SK-N-SH (cell line): ENCODE data around the gene DGKH. TPM values are rescaled to one million over a fixed set of nuclear protein-coding genes. Genes with fewer than 3 reads are reported as not detected.

ENCODE experiments used
- CTCF ChIA-PET: fragments of 300-600, 350-600 bp; formaldehyde crosslinking; extraction: SDS; loops from one replicate; lab custom pipeline; 2021; lab: Yijun Ruan, JAX
- POLR2A ChIA-PET: fragments of 350-600 bp; sonication (Branson Sonifier 250); formaldehyde crosslinking; extraction: SDS; loops from one replicate; lab custom pipeline; 2020; ENCODE audit warnings: antibody characterized with exemption, inconsistent platforms; lab: Yijun Ruan, JAX
- DNase-seq: peaks from one replicate; pipeline ENCODE4 v3.0.0; 2012
- H2AFZ ChIP-seq: fragments of 200-600 bp; sonication (generic); 2 replicates; pipeline ENCODE4 v1.8.1; 2016; ENCODE audit warnings: antibody characterized with exemption, mild to moderate bottlenecking, low read depth
- H3F3A ChIP-seq: fragments of 200-600 bp; sonication (generic); replicated peaks from 2 replicates; pipeline ENCODE3; 2016; ENCODE audit warnings: antibody characterized with exemption, mild to moderate bottlenecking; ENCODE audit not compliant: insufficient read depth
- H3K27ac ChIP-seq, 2 experiments: fragments of 200-500 bp in 1 of 2; fragments of 200-600 bp in 1 of 2; sonication (Bioruptor generic) in 1 of 2; sonication (generic), shearing (Covaris generic) in 1 of 2; 2 replicates each; pipeline versions ENCODE4 v1.5.1 to v1.6.1; 2014 to 2016; ENCODE audit warnings: low read depth in 2 of 2, inconsistent platforms in 1 of 2, low read length in 1 of 2, mild to moderate bottlenecking in 1 of 2, mixed read lengths in 1 of 2
- H3K27me3 ChIP-seq: fragments of 200-600 bp; sonication (generic), shearing (Covaris generic); 2 replicates; pipeline ENCODE4 v1.6.1; 2016; ENCODE audit warnings: mixed run types; ENCODE audit not compliant: insufficient read depth
- H3K36me3 ChIP-seq, 2 experiments: fragments of 200-500 bp in 1 of 2; fragments of 200-600 bp in 1 of 2; sonication (Bioruptor generic) in 1 of 2; sonication (generic) in 1 of 2; replicated peaks in 1 of 2; 2 replicates each; pipeline versions ENCODE3 to v1.5.1; 2014 to 2016; ENCODE audit warnings: low read length in 1 of 2, mild to moderate bottlenecking in 1 of 2; ENCODE audit not compliant: insufficient read depth in 2 of 2, control insufficient read depth in 1 of 2
- H3K4me1 ChIP-seq, 2 experiments: fragments of 200-500 bp in 1 of 2; fragments of 200-600 bp in 1 of 2; sonication (Bioruptor generic) in 1 of 2; sonication (generic), shearing (Covaris generic) in 1 of 2; 2 replicates each; pipeline versions ENCODE4 v1.5.1 to v1.6.1; 2014 to 2016; ENCODE audit warnings: low read depth in 1 of 2, low read length in 1 of 2, mixed run types in 1 of 2; ENCODE audit not compliant: insufficient read depth in 2 of 2, control insufficient read depth in 1 of 2
- H3K4me2 ChIP-seq: fragments of 200-600 bp; sonication (generic), shearing (Covaris generic); 2 replicates; pipeline ENCODE4 v1.6.1; 2017; ENCODE audit warnings: mixed run types
- H3K4me3 ChIP-seq, 2 experiments: fragments of 200-500 bp in 1 of 2; fragments of 200-600 bp in 1 of 2; sonication (Bioruptor generic) in 1 of 2; sonication (generic), shearing (Covaris generic) in 1 of 2; 2 replicates each; pipeline versions ENCODE4 v1.5.1 to v1.8.1; 2014 to 2016; ENCODE audit warnings: low read depth in 2 of 2, inconsistent platforms in 1 of 2, low read length in 1 of 2, mild to moderate bottlenecking in 1 of 2, mixed read lengths in 1 of 2, moderate library complexity in 1 of 2
- H3K79me2 ChIP-seq: fragments of 200-600 bp; sonication (generic); 2 replicates; pipeline ENCODE4 v1.8.1; 2017; ENCODE audit warnings: mild to moderate bottlenecking; ENCODE audit not compliant: insufficient read depth
- H3K9ac ChIP-seq: fragments of 200-600 bp; sonication (generic); 2 replicates; pipeline ENCODE4 v1.6.1; 2017; ENCODE audit warnings: mixed run types
- H3K9me2 ChIP-seq: fragments of 200-600 bp; sonication (generic); 2 replicates; pipeline ENCODE4 v1.6.1; 2017; ENCODE audit warnings: mixed run types
- H3K9me3 ChIP-seq: fragments of 200-600 bp; sonication (generic); 2 replicates; pipeline ENCODE4 v1.6.1; 2017; ENCODE audit warnings: mixed run types, mild to moderate bottlenecking, moderate library complexity
- H4K20me1 ChIP-seq: fragments of 200-600 bp; sonication (generic); 2 replicates; pipeline ENCODE4 v1.6.1; 2017; ENCODE audit warnings: mild to moderate bottlenecking, mixed run types; ENCODE audit not compliant: insufficient read depth
- ELF1 ChIP-seq: IDR thresholded peaks from 2 replicates; pipeline ENCODE4 v1.4.0; 2012
- FOXM1 ChIP-seq: IDR thresholded peaks from 2 replicates; pipeline ENCODE4 v1.4.0; 2012; ENCODE audit warnings: low read depth, mild to moderate bottlenecking
- IRF3 ChIP-seq: fragments of 150-350 bp; IDR thresholded peaks from 2 replicates; pipeline ENCODE4 v1.6.1; 2016; ENCODE audit warnings: mild to moderate bottlenecking, low read depth, low read length
- MEF2A ChIP-seq: IDR thresholded peaks from 2 replicates; pipeline ENCODE4 v1.4.0; 2012; ENCODE audit warnings: low read depth, borderline replicate concordance
- POLR2AphosphoS5 ChIP-seq: IDR thresholded peaks from 2 replicates; pipeline ENCODE4 v1.6.1; 2012; ENCODE audit warnings: low read depth, low read length
- SIN3A ChIP-seq: IDR thresholded peaks from 2 replicates; pipeline ENCODE4 v1.6.1; 2012; ENCODE audit warnings: low read depth, mild to moderate bottlenecking, low read length, moderate library complexity, borderline replicate concordance
- TAF1 ChIP-seq: IDR thresholded peaks from 2 replicates; pipeline ENCODE4 v1.6.1; 2012; ENCODE audit warnings: low read depth, mild to moderate bottlenecking, low read length, moderate library complexity, borderline replicate concordance
- TCF12 ChIP-seq: IDR thresholded peaks from 2 replicates; pipeline ENCODE4 v1.4.0; 2012
- WGBS: methylation state at CpG from one replicate; pipeline ENCODE4 v1.1.6; 2017; ENCODE audit warnings: low lambda C conversion rate; 5-methylcytosine and 5-hydroxymethylcytosine counted together
- polyA plus RNA-seq, 3 experiments: library from polyadenylated mRNA; depleted of rRNA; stranded (reverse); fragments of >200 nt; gene quantifications; 2 replicates each; pipeline ENCODE4 v1.2.3, GENCODE V29; 2012

The DGKH gene
- polyA plus RNA-seq, 1 of the 3 experiments (the other 2 are of a cell fraction): 2.5 TPM

- TF ChIP-seq POLR2AphosphoS5 (no peak), MEF2A (no peak), IRF3 (no peak), FOXM1 (no peak), TCF12 (no peak)
These were observed 228.2 kb downstream of the DGKH start (continued) for GRCh38 chr13:42276683-42277082.

GRCh38 chr13:42277618-42278276 is 229.3 kb downstream of the DGKH start:
- DNase-seq: no peak
- Histone ChIP-seq H3K27me3 (no peaks in the 10 kb centered on the region), H4K20me1 (no peaks in the 10 kb centered on the region; the same call in 1 of the 2 replicates), H2AFZ (no peak overlapping the region), H3K4me1 (peaks cover 0 to 7% of the 10 kb centered on the region in 2 experiments; a peak in 3 of 4 replicates), H3K4me2 (no peak overlapping the region), H3F3A (peaks cover 11% of the 10 kb centered on the region), H3K79me2 (peaks cover 86% of the 10 kb centered on the region), H3K36me3 (peaks cover 0 to 3% of the 10 kb centered on the region in 2 experiments), H3K27ac (no peak overlapping the region), H3K9me3 (no peaks in the 10 kb centered on the region), H3K9ac (no peak overlapping the region), H3K4me3 (no peak overlapping the region), H3K9me2 (no peaks in the 10 kb centered on the region)
- 97% methylated on average over 7 of the region's 7 CpGs for WGBS
- TF ChIP-seq TAF1 (no peak), SIN3A (no peak), TCF12 (no peak)
- ChIA-PET POLR2A (no interaction called here), CTCF (no interaction called here)

GRCh38 chr13:42279080-42279479 is 230.6 kb downstream of the DGKH start:
- H3K4me2 ChIP-seq: no peak overlapping the region
- ChIA-PET CTCF (no interaction called here), POLR2A (no interaction called here)
- H3K27ac ChIP-seq: no peak overlapping the region
- no peak overlapping the region for H2AFZ ChIP-seq
- no peak for TF ChIP-seq ELF1
- no peak for TF ChIP-seq IRF3
- H3K9me2 ChIP-seq: no peaks in the 10 kb centered on the region
- no peaks in the 10 kb centered on the region; the same call in none of the 2 replicates for H4K20me1 ChIP-seq
- DNase-seq: no peak
- H3F3A ChIP-seq: peaks cover 6% of the 10 kb centered on the region
- peaks cover 0 to 3% of the 10 kb centered on the region in 2 experiments for H3K36me3 ChIP-seq
- peaks cover 85% of the 10 kb centered on the region for H3K79me2 ChIP-seq
- 97% methylated on average over 6 of the region's 6 CpGs for WGBS
- no peak overlapping the region for H3K9ac ChIP-seq
- H3K9me3 ChIP-seq: no peaks in the 10 kb centered on the region
- H3K27me3 ChIP-seq: no peaks in the 10 kb centered on the region
- H3K4me1 ChIP-seq: no peaks in the 10 kb centered on the region; a peak in 3 of 4 replicates
- H3K4me3 ChIP-seq: no peak overlapping the region
